Activated CD4-positive, alpha-beta memory T cell treated with anti-CD3 and anti-CD28 coated beads, Interleukin-2, amount 10 ng/mL, durations not matched to agents 7 days and 5 days (primary cell): Measurements from ENCODE around the gene GRIN3B. TPM values are rescaled to one million over a fixed set of nuclear protein-coding genes. Genes with fewer than 3 reads are reported as not detected.
A peak's percentile ranks its signal among the peaks of the same experiment; 100 is the strongest.

Experiments used
- CTCF ChIA-PET: fragments of 350-600 bp; sonication (Branson Sonifier 250); formaldehyde crosslinking; loops from one replicate; lab custom pipeline; 2021; ENCODE audit warnings: antibody characterized with exemption, inconsistent platforms; lab: Charles Lee
- POLR2A ChIA-PET: fragments of 350-600 bp; sonication (Branson Sonifier 250); formaldehyde crosslinking; loops from one replicate; lab custom pipeline; 2021; ENCODE audit warnings: antibody characterized with exemption; lab: Charles Lee
- DNase-seq: peaks from one replicate; pipeline ENCODE4 v3.0.0-alpha.2; 2020
- H3K27ac Mint-ChIP-seq: one replicate; pipeline ENCODE4 v1.8.0; 2021; ENCODE audit warnings: mild to moderate bottlenecking, mixed read lengths
- H3K27me3 Mint-ChIP-seq: one replicate; pipeline ENCODE4 v1.8.0; 2021; ENCODE audit warnings: mixed read lengths
- H3K36me3 Mint-ChIP-seq: one replicate; pipeline ENCODE4 v1.8.0; 2021; ENCODE audit warnings: low read depth, mixed read lengths
- H3K4me1 Mint-ChIP-seq: one replicate; pipeline ENCODE4 v1.8.0; 2021; ENCODE audit warnings: mixed read lengths
- H3K4me3 Mint-ChIP-seq: one replicate; pipeline ENCODE4 v1.8.0; 2021; ENCODE audit warnings: mild to moderate bottlenecking, mixed read lengths
- H3K9me3 Mint-ChIP-seq: one replicate; pipeline ENCODE4 v1.8.0; 2021; ENCODE audit warnings: mixed read lengths
- total RNA-seq, 2 experiments: library from RNA; stranded (reverse); gene quantifications; one replicate each; pipeline ENCODE4 v1.2.3, GENCODE V29; 2021

GRIN3B gene
- total RNA-seq, 2 experiments from 2014 or later: 0.08 TPM; not detected in 1

GRCh38 chr19:972281-972680 is 27.9 kb upstream of the GRIN3B start:
- H3K27ac Mint-ChIP-seq: no peak overlapping the region
- H3K4me3 Mint-ChIP-seq: no peak overlapping the region
- peaks cover 43% of the 10 kb centered on the region for H3K36me3 Mint-ChIP-seq
- no peak for DNase-seq
- no peaks in the 10 kb centered on the region for H3K4me1 Mint-ChIP-seq
- POLR2A ChIA-PET: interaction anchor here (0.7 kb wide), 1 partner anchor 31 kb away, joined by 3 read pairs; no protein-coding TSS in a partner anchor
- H3K9me3 Mint-ChIP-seq: peaks cover 5% of the 10 kb centered on the region
- no peaks in the 10 kb centered on the region for H3K27me3 Mint-ChIP-seq
- CTCF ChIA-PET: interaction anchor here (0.7 to 2.7 kb wide), 2 partner anchors 10 to 203 kb away, joined by 5 to 9 read pairs; no protein-coding TSS in a partner anchor

GRCh38 chr19:973726-974563 is 26.3 kb upstream of the GRIN3B start:
- no peak for DNase-seq
- H3K36me3 Mint-ChIP-seq: peaks cover 33% of the 10 kb centered on the region
- no peaks in the 10 kb centered on the region for H3K4me1 Mint-ChIP-seq
- H3K4me3 Mint-ChIP-seq: no peak overlapping the region
- ChIA-PET CTCF (no interaction called here), POLR2A (no interaction called here)
- H3K9me3 Mint-ChIP-seq: peaks cover 5% of the 10 kb centered on the region
- no peak overlapping the region for H3K27ac Mint-ChIP-seq
- H3K27me3 Mint-ChIP-seq: no peaks in the 10 kb centered on the region

- ChIA-PET POLR2A (no interaction called here), CTCF (interaction anchor here (0.7 to 1.6 kb wide), 2 partner anchors 10 to 124 kb away, joined by 4 to 6 read pairs; partner anchors contain the start of gene WDR18)
- DNase-seq: no peak
- Mint-ChIP-seq H3K4me3 (no peak overlapping the region), H3K9me3 (peaks cover 5% of the 10 kb centered on the region), H3K4me1 (no peaks in the 10 kb centered on the region), H3K27me3 (no peaks in the 10 kb centered on the region), H3K27ac (no peak overlapping the region), H3K36me3 (peaks cover 30% of the 10 kb centered on the region)
Observed at GRCh38 chr19:974564-975257, 25.5 kb upstream of the GRIN3B start.

GRCh38 chr19:976476-976875 is 23.7 kb upstream of the GRIN3B start:
- Mint-ChIP-seq H3K4me3 (no peak overlapping the region), H3K4me1 (no peaks in the 10 kb centered on the region), H3K27ac (no peak overlapping the region), H3K27me3 (no peaks in the 10 kb centered on the region), H3K36me3 (peaks cover 17% of the 10 kb centered on the region), H3K9me3 (no peaks in the 10 kb centered on the region)
- ChIA-PET POLR2A (no interaction called here), CTCF (interaction anchor here (1.6 kb wide), 1 partner anchor 8 kb away, joined by 6 read pairs; the partner anchor contains the start of gene WDR18)
- DNase-seq: no peak

GRCh38 chr19:977058-977464 is 23.2 kb upstream of the GRIN3B start:
- ChIA-PET POLR2A (no interaction called here), CTCF (no interaction called here)
- Mint-ChIP-seq H3K36me3 (peaks cover 11% of the 10 kb centered on the region), H3K4me1 (no peaks in the 10 kb centered on the region), H3K27ac (no peak overlapping the region), H3K4me3 (no peak overlapping the region), H3K9me3 (no peaks in the 10 kb centered on the region), H3K27me3 (no peaks in the 10 kb centered on the region)
- DNase-seq: no peak

- ChIA-PET CTCF (interaction anchor here (0.8 kb wide), 1 partner anchor 116 kb away, joined by 3 read pairs; no protein-coding TSS in a partner anchor), POLR2A (no interaction called here)
- Mint-ChIP-seq H3K27me3 (no peaks in the 10 kb centered on the region), H3K9me3 (no peaks in the 10 kb centered on the region), H3K36me3 (no peaks in the 10 kb centered on the region), H3K4me1 (peaks cover 5% of the 10 kb centered on the region), H3K27ac (no peak overlapping the region), H3K4me3 (no peak overlapping the region)
- DNase-seq: no peak
Observed at GRCh38 chr19:979318-979741, 20.9 kb upstream of the GRIN3B start.

DNA sequence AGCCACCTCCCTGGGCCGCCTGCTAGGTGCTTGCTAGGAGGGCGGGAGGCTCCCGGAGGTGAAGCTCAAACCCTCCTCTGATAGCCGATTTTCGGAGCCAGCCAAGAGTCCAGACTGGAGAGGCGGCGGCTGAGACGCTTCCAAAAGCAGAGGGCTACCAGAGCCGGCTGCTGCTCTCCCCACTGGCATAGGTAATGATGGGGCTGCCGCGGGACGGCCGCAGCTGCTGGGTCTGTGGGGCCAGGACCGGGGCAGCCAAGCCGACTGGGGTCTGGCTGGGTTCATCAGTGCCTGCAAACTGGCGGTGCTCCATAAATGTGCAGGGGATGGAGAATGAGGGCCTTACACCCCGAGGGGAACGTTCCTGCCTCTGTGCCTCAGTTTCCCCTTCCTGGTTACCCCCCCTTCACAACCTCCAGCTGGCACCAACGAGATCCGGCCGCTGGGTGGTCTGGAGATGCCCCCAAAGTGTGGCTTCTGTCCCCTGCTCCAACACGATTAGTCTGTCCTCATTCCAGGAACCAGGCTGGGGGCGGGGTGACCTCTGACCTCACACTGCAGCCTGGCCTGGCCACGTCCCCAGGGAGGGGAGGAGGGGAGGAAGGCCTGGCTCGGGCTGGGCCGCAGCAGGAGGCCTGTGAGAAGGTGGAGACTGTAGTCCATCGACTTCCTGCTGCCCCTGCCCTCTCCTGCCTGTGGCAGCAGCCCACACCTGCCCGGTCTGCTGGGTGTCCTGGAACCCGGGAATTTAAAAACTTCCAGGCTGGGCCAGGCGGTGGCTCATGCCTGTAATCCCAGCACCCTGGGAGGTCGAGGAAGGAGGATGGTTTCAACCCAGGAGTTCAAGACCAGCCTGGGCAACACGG is 19.9 kb upstream of the GRIN3B start:
- H3K9me3 Mint-ChIP-seq: no peaks in the 10 kb centered on the region
- peaks cover 13% of the 10 kb centered on the region for H3K4me1 Mint-ChIP-seq
- no peaks in the 10 kb centered on the region for H3K27me3 Mint-ChIP-seq
- DNase-seq: no peak
- ChIA-PET POLR2A (no interaction called here), CTCF (interaction anchor here (0.8 to 5.3 kb wide), 3 partner anchors 24 to 117 kb away, joined by 3 to 96 read pairs (median 3); no protein-coding TSS in a partner anchor)
- no peak overlapping the region for H3K4me3 Mint-ChIP-seq
- no peak overlapping the region for H3K27ac Mint-ChIP-seq
- no peaks in the 10 kb centered on the region for H3K36me3 Mint-ChIP-seq

DNA sequence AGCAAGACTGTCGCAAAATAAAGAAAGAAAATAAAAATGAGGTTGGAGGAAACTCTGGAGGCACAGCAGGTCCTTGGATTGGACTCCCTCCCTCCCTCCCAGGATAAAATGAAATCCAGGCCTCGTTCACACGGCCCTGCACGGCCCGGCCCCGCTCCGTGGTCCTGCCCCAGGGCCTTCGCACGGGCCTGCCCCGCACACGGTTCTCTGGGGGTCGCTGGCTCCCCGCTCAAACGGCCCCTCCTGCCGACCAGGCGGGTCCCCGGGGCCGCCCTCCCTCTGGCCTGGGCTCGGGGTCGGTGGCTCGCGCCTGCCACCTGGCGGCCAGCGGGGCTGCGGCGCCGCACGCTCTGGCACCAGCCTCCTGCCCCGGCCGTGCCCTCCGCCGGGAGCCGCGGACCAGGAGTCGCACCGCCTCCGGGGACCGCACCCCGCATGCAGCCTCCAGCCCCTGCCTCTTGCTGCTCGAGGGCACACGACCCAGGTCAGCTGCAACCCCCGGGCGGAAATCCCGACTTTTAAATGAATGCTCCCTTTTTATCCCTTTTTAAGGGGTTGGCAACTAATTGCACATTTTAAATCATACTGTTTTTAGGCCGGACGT is 17.6 kb upstream of the GRIN3B start:
- peak; percentile 79 for DNase-seq
- H3K36me3 Mint-ChIP-seq: peaks cover 8% of the 10 kb centered on the region
- no peak overlapping the region for H3K4me3 Mint-ChIP-seq
- H3K4me1 Mint-ChIP-seq: peaks cover 20% of the 10 kb centered on the region
- no peaks in the 10 kb centered on the region for H3K27me3 Mint-ChIP-seq
- ChIA-PET POLR2A (interaction anchor here (0.9 to 2.1 kb wide), 4 partner anchors 58 to 119 kb away, joined by 3 to 8 read pairs (median 4); no protein-coding TSS in a partner anchor), CTCF (interaction anchor here (0.6 to 5.3 kb wide), 5 partner anchors 11 to 119 kb away, joined by 3 to 96 read pairs (median 9); no protein-coding TSS in a partner anchor)
- H3K9me3 Mint-ChIP-seq: no peaks in the 10 kb centered on the region
- no peak overlapping the region for H3K27ac Mint-ChIP-seq

DNA sequence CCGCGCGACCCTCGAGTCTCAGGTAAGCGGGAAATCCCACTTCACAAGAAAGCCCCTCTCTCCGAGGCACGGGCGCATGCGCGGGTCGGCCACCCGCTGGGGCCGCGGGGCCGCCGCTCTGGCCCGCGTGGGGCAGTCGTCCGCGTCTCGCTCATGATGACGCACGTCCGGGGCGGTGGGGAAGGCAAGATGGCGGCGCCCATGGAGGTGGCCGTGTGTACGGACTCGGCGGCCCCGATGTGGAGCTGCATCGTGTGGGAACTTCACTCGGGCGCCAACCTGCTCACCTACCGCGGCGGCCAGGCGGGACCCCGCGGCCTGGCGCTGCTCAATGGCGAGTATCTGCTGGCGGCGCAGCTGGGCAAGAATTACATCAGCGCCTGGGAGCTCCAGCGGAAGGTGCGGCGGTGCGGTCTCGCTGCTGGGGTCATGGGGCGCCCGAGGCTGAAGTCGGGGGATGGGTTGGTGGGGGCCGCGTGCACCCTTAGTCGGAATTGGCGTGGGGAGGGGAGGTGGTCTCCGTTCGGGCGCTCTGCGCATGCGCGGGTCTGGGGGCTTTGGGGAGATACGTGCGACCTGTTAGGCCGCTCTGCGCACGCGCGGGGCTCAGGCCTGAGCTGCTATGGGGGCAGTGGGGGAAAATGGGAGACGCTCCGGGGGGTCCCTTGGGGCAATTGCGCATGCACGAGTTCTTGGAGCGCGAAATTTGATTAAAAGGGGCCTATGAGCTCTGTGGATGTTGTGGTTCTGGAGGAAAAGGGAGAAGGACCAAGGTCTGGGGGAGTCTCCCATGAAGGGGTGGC is 15.9 kb upstream of the GRIN3B start, which contains the start of gene WDR18:
Gene WDR18 (plus strand): TSS at position 181 of the 803 bp plus-strand sequence. CDS start 9 bp downstream, at position 190.
- CTCF ChIA-PET: interaction anchor here (0.6 to 5.3 kb wide), 25 partner anchors 9 to 478 kb away, joined by 3 to 96 read pairs (median 4); partner anchors contain the start of genes ARHGAP45, CFD, MED16 and RNU6-9
- Mint-ChIP-seq H3K4me3 (peak within 1 kb of the TSS; percentile 91), H3K4me1 (peaks cover 22% of the 10 kb centered on the region)

GRCh38 chr19:986083-986482 is 14.1 kb upstream of the GRIN3B start:
- no peak overlapping the region for H3K27ac Mint-ChIP-seq
- H3K4me1 Mint-ChIP-seq: peaks cover 22% of the 10 kb centered on the region
- H3K4me3 Mint-ChIP-seq: peak overlapping the region; percentile 91
- peaks cover 15% of the 10 kb centered on the region for H3K36me3 Mint-ChIP-seq
- H3K9me3 Mint-ChIP-seq: no peaks in the 10 kb centered on the region
- ChIA-PET CTCF (no interaction called here), POLR2A (interaction anchor here (3.1 kb wide), 1 partner anchor 34 kb away, joined by 17 read pairs; the partner anchor contains the start of genes RNU6-2 and TMEM259)
- DNase-seq: no peak
- no peaks in the 10 kb centered on the region for H3K27me3 Mint-ChIP-seq

More for the DNA sequence above, 15.9 kb upstream of the GRIN3B start, which contains the start of gene WDR18:
- Mint-ChIP-seq H3K27ac (peak within 1 kb of the TSS; percentile 83), H3K27me3 (no peaks in the 10 kb centered on the region), H3K36me3 (peaks cover 8% of the 10 kb centered on the region), H3K9me3 (no peaks in the 10 kb centered on the region)
- POLR2A ChIA-PET: interaction anchor here (0.8 to 3.1 kb wide), 21 partner anchors 11 to 285 kb away, joined by 3 to 20 read pairs (median 4); partner anchors contain the start of genes ABCA7, ARHGAP45, CIRBP and RNU6-2
- peak; percentile 91 for DNase-seq

- CTCF ChIA-PET: no interaction called here
- POLR2A ChIA-PET: no interaction called here
Observed at GRCh38 chr19:988081-988480, 12.1 kb upstream of the GRIN3B start.

More at GRCh38 chr19:988081-988480, 12.1 kb upstream of the GRIN3B start:
- Mint-ChIP-seq H3K9me3 (no peaks in the 10 kb centered on the region), H3K36me3 (peaks cover 18% of the 10 kb centered on the region), H3K4me3 (no peak overlapping the region), H3K27ac (no peak overlapping the region), H3K27me3 (no peaks in the 10 kb centered on the region), H3K4me1 (peaks cover 20% of the 10 kb centered on the region)
- no peak for DNase-seq
